Small intestine (tissue), 7 donors: ENCODE measurements around the gene OR2W3. TPM values are rescaled to one million over a fixed set of nuclear protein-coding genes. Genes with fewer than 3 reads are reported as not detected.
"Not testable (repeated sequence)": the region's sequence is repeated elsewhere in the genome, so short reads cannot be mapped to it uniquely, and the experiment has no call there.

Experiments
- DNase-seq, 2 donors: peaks; one replicate each; pipeline versions ENCODE4 v3.0.0 to v3.0.0-alpha.2; 2013
- FAIRE-seq: peaks from 2 replicates; lab custom pipeline; 2012; peaks lifted over from hg19 to GRCh38; lab: Jason Lieb, UNC
- H3K27ac ChIP-seq, 3 donors: one replicate each; pipeline ENCODE4 v1.5.1; 2013; ENCODE audit warnings: low read length in 2 of 3, mild to moderate bottlenecking in 2 of 3, control low read depth in 1 of 3, inconsistent platforms in 1 of 3, low read depth in 1 of 3, moderate library complexity in 1 of 3
- H3K27me3 ChIP-seq, 3 donors: one replicate each; pipeline ENCODE4 v1.6.1; 2013; ENCODE audit warnings: low read length in 3 of 3, inconsistent platforms in 1 of 3; ENCODE audit not compliant: control insufficient read depth in 3 of 3, insufficient read depth in 3 of 3
- H3K36me3 ChIP-seq, 3 donors: one replicate each; pipeline ENCODE4 v1.6.1; 2013; ENCODE audit warnings: low read length in 3 of 3, inconsistent platforms in 1 of 3, low read depth in 1 of 3, mild to moderate bottlenecking in 1 of 3, moderate library complexity in 1 of 3; ENCODE audit not compliant: control insufficient read depth in 3 of 3, insufficient read depth in 2 of 3
- H3K4me1 ChIP-seq, 3 donors: one replicate each; pipeline ENCODE4 v1.6.1; 2013; ENCODE audit warnings: low read length in 2 of 3, inconsistent platforms in 1 of 3, low read depth in 1 of 3, mild to moderate bottlenecking in 1 of 3, moderate library complexity in 1 of 3; ENCODE audit not compliant: control insufficient read depth in 3 of 3, insufficient read depth in 2 of 3
- H3K4me3 ChIP-seq, 3 donors: one replicate each; pipeline ENCODE4 v1.5.1; 2013; ENCODE audit warnings: low read length in 3 of 3, control low read depth in 1 of 3, inconsistent platforms in 1 of 3, low read depth in 1 of 3, mild to moderate bottlenecking in 1 of 3, moderate library complexity in 1 of 3
- H3K9me3 ChIP-seq, 2 donors: one replicate each; pipeline ENCODE4 v1.6.1; 2013; ENCODE audit warnings: low read depth in 1 of 2, low read length in 1 of 2; ENCODE audit not compliant: control insufficient read depth in 2 of 2, insufficient read depth in 1 of 2
- WGBS, 3 donors: extraction: QIAGEN DNeasy Blood & Tissue Kit; methylation state at CpG; one replicate each; pipeline ENCODE4 v1.1.7; 2013; 5-methylcytosine and 5-hydroxymethylcytosine counted together
- polyA plus RNA-seq, 4 donors: library from polyadenylated mRNA; stranded (reverse) in 3 of 4; unstranded in 1 of 4; fragments of 200-250 nt in 3 of 4; fragments of 120-200 nt in 1 of 4; gene quantifications; one replicate each; pipeline versions ENCODE4 v1.2.1 to v1.2.3, GENCODE V29; 2013
- donor health status: healthy with polysubstance abuse.
- donor health status: control.
- donor health status: control.
- donor health status: Bipolar disorder and iron deficiency.
- donor health status: healthy.

The OR2W3 gene
- polyA plus RNA-seq, 4 donors, result 0.09 to 0.76 TPM; not detected in 2

GRCh38 chr1:247933989-247934388 lies 38.6 kb downstream of the OR2W3 start:
- Histone ChIP-seq H3K36me3 (no peaks in the 10 kb centered on the region), H3K9me3 (peaks cover 0 to 14% of the 10 kb centered on the region in 2 donors), H3K27me3 (no peaks in the 10 kb centered on the region), H3K27ac (no peak overlapping the region), H3K4me1 (no peaks in the 10 kb centered on the region), H3K4me3 (no peak overlapping the region)
- DNase-seq, result no peak
- FAIRE-seq, result no peak
- 94 to 96% (median 95%) methylated on average over 8 of the region's 8 CpGs for WGBS, 3 donors

- Histone ChIP-seq H3K27ac (no peak overlapping the region), H3K4me1 (no peaks in the 10 kb centered on the region), H3K9me3 (peaks cover 0 to 14% of the 10 kb centered on the region in 2 donors), H3K4me3 (no peak overlapping the region), H3K36me3 (no peaks in the 10 kb centered on the region), H3K27me3 (no peaks in the 10 kb centered on the region)
- no peak for FAIRE-seq
- DNase-seq, result no peak
- 93 to 95% (median 94%) methylated on average over 9 of the region's 9 CpGs for WGBS, 3 donors
These were observed 40.4 kb downstream of the OR2W3 start for GRCh38 chr1:247935781-247936180.

GRCh38 chr1:247936415-247936814 lies 41.0 kb downstream of the OR2W3 start:
- Histone ChIP-seq H3K4me1 (no peaks in the 10 kb centered on the region), H3K27ac (no peak overlapping the region), H3K9me3 (peaks cover 0 to 14% of the 10 kb centered on the region in 2 donors), H3K27me3 (no peaks in the 10 kb centered on the region), H3K4me3 (no peak overlapping the region), H3K36me3 (no peaks in the 10 kb centered on the region)
- 88 to 95% (median 94%) methylated on average over 18 of the region's 18 CpGs for WGBS, 3 donors
- FAIRE-seq, result no peak
- DNase-seq, result no peak

- WGBS, 3 donors, result 8 to 48% (median 43%) methylated on average over 40 to 44 of the region's 44 CpGs
- H3K27ac ChIP-seq, H3K36me3 ChIP-seq, H3K27me3 ChIP-seq, H3K4me1 ChIP-seq, FAIRE-seq: not testable (repeated sequence)
- DNase-seq, result peak; percentile 3 to 12
- peak overlapping the region in 1 of 3 donors; percentile 17 for H3K4me3 ChIP-seq
- H3K9me3 ChIP-seq, result peaks cover 0 to 14% of the 10 kb centered on the region in 2 donors
These were observed 41.8 kb downstream of the OR2W3 start for GRCh38 chr1:247936965-247937734.

- no peak overlapping the region for H3K4me3 ChIP-seq
- H3K36me3 ChIP-seq, result no peaks in the 10 kb centered on the region
- DNase-seq (no peak), FAIRE-seq (no peak)
- H3K4me1 ChIP-seq, result no peaks in the 10 kb centered on the region
- WGBS, 3 donors, result 81 to 88% (median 83%) methylated on average over 6 of the region's 6 CpGs
- no peak overlapping the region for H3K27ac ChIP-seq
- H3K9me3 ChIP-seq, result no peaks in the 10 kb centered on the region
- H3K27me3 ChIP-seq, result no peaks in the 10 kb centered on the region
These were observed 47.2 kb downstream of the OR2W3 start for GRCh38 chr1:247942624-247943023.

Other genes starting within 250 kb of the OR2W3 start
- gene OR13G1, start 215.8 kb upstream of the OR2W3 start, polyA plus RNA-seq, result not detected
- not detected for gene OR6F1, start 178.9 kb upstream of the OR2W3 start, polyA plus RNA-seq
- not detected for gene OR14K1, start 157.0 kb upstream of the OR2W3 start, polyA plus RNA-seq
- gene OR14A2, start 147.4 kb upstream of the OR2W3 start, polyA plus RNA-seq, result not detected
- gene OR1C1, start 135.0 kb upstream of the OR2W3 start, polyA plus RNA-seq, result not detected
- not detected for gene OR14A16, start 71.5 kb upstream of the OR2W3 start, polyA plus RNA-seq
- not detected for gene OR11L1, start 53.7 kb upstream of the OR2W3 start, polyA plus RNA-seq
- 1 to 10 TPM in 1 of 4 donors, under 1 TPM in 1, not detected in 2; 0.37 to 1.0 TPM for gene TRIM58, start 38.4 kb upstream of the OR2W3 start, polyA plus RNA-seq
- under 1 TPM in 1 of 4 donors, not detected in 3; 0.06 TPM for gene OR2T8, start 24.7 kb downstream of the OR2W3 start, polyA plus RNA-seq
- gene OR2AJ1, start 29.3 kb downstream of the OR2W3 start, polyA plus RNA-seq, result not detected
- gene OR2L8, start 53.3 kb downstream of the OR2W3 start, polyA plus RNA-seq, result not detected
- gene OR2AK2, start 69.6 kb downstream of the OR2W3 start, polyA plus RNA-seq, result not detected
- gene OR2L5, start 118.1 kb downstream of the OR2W3 start, polyA plus RNA-seq, result not detected
- under 1 TPM in 2 of 4 donors, not detected in 2; 0.01 to 0.53 TPM for gene OR2L2, start 134.5 kb downstream of the OR2W3 start, polyA plus RNA-seq
- gene OR2L3, start 151.2 kb downstream of the OR2W3 start, polyA plus RNA-seq, result not detected
- gene OR2L13, start 199.6 kb downstream of the OR2W3 start, polyA plus RNA-seq, result under 1 TPM in 1 of 4 donors, not detected in 3; 0.16 TPM
- gene OR2M5, start 249.6 kb downstream of the OR2W3 start, polyA plus RNA-seq, result not detected